HG03159 (cell line): ENCODE measurements around the gene ZNF69.
"Not testable (repeated sequence)": the region's sequence is repeated elsewhere in the genome, so short reads cannot be mapped to it uniquely, and the experiment has no call there.

Experiments
- ATAC-seq: cut with Tn5 transposase; IDR thresholded peaks from one replicate; pipeline ENCODE4 v1.9.1; 2021; ENCODE audit warnings: mild to moderate bottlenecking, moderate library complexity; ENCODE audit not compliant: unreplicated experiment

The ZNF69 gene

DNA sequence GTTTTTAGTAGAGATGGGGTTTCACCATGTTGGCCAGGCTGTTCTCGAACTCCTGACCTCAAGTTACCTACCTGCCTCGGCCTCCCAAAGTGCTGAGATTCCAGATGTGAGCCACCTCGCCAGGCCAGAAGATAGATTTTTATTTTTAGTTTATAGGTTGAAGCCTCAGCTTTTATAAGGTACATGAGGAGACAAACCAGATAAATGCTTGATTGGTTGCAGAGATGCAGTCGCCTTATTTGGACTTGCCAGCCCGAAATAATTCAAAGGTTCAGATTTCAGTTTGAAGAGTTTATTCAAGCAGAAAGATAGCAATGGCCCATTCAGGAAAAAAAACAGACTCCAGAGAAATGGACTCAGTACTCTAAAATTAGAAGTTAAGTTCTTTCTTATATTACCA is 3.1 kb downstream of the ZNF69 start:
- ATAC-seq: no peak

DNA sequence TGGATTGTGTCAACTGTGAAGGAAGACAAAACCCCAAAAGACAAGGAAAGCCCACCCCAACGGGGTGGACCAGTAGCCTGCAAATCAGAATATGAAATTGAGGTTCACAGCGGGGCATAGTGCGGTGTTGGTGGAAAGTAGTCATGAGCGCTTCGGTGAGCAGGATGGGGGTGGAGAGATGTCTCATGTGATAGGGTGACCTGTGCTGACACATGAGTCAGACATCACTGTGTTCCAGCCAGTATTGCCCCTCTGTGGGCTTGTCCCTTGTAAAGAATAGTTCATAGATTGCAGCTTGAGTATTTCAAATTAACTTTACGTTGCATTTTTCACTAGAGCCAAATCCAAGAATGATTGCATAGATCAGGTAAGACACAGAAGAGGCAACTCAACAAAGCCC is 7.3 kb downstream of the ZNF69 start:
- ATAC-seq: no peak

- no peak for ATAC-seq
Measured at GRCh38 chr19:11902228-11902627, 14.6 kb downstream of the ZNF69 start.

DNA sequence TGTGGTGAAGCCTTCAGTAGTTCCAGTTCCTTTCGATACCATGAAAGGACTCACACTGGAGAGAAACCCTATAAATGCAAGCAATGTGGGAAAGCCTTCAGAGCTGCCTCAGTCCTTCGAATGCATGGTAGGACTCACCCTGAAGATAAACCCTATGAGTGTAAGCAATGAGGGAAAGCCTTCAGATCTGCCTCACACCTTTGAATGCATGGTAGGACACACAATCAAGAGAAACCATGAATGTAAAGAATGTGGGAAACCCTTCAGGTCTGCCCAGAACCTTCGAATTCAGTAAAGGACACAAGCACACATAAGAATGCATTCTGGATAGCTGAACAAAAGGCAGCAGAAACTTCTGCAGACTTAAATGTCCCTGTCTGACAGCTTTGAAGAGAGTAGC is 18.3 kb downstream of the ZNF69 start:
- no peak for ATAC-seq

GRCh38 chr19:11911937-11912336 is 24.4 kb downstream of the ZNF69 start:
- ATAC-seq: not testable (repeated sequence)

DNA sequence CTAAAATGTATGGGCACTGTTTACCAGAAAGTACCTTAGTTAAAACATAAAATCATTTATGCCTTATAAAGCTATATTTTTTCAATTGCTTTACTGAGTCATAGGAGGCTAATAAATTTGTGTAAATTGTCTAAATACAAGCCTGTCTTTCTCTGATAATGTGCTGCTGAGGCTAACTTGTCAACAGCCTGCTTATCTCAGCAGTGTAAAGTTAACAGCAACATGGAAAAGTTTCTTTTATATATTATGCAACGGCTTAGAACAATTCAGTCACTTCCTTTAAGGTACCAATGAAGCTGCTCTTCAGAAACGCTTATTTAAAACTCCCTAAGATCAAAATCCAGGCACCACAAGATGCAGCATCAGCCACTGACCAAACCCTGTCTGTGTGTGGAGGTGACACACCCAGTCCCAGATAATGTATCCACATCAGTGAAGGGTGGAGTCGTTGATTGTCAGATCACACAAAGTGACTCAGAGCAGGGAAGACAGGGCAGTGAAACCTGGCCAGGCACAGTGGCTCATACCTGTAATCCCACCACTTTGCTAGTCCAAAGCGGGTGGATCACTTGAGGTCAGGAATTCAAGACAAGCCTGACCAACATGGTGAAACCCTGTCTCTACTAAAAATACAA is 27.0 kb downstream of the ZNF69 start:
- not testable (repeated sequence) for ATAC-seq

- ATAC-seq: no peak
Measured at GRCh38 chr19:11921852-11922495, 34.4 kb downstream of the ZNF69 start.

- ATAC-seq: peak; percentile 83
Measured at GRCh38 chr19:11924886-11925650, 37.5 kb downstream of the ZNF69 start, which contains the start of gene ZNF700. Gene ZNF700, plus strand, starts transcription at chr19:11925107. Its CDS starts 104 bp downstream, at chr19:11925211.

- not testable (repeated sequence) for ATAC-seq
Measured at GRCh38 chr19:11925651-11926187, 38.1 kb downstream of the ZNF69 start.

DNA sequence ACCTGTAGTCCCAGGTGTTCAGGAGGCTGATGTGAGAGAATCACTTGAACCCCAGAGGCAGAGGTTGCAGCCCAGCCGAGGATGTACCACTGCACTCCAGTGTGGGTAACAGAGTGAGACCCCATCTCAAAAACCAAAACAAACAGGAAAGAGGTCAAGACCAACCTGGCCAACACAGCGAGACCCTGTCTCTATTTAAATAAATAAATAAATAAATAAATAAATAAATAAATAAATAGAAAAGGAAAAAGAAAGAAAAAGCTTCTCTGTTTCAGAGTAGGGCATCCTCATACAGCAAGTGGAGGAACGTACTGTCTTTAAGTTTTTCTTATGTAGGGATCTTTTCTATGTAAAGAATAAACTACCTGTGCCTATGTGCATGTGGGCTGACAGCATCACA is 39.6 kb downstream of the ZNF69 start:
- no peak for ATAC-seq

GRCh38 chr19:11931051-11931450 is 43.5 kb downstream of the ZNF69 start:
- ATAC-seq: no peak

GRCh38 chr19:11931513-11931912 is 43.9 kb downstream of the ZNF69 start:
- no peak for ATAC-seq

DNA sequence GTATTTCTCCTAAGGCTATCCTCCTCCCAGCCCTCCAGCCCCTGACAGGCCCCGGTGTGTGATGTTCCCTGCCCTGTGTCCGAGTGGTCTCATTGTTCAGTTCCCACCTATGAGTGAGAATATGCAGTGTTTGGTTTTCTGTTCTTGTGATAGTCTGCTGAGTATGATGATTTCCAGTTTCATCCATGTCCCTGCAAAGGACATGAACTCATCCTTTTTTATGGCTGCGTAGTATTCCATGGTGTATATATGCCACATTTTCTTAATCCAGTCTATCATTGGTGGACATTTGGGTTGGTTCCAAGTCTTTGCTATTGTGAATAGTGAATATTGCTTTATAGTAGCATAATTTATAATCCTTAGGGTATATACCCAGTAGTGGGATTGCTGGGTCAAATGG is 48.2 kb downstream of the ZNF69 start:
- ATAC-seq: not testable (repeated sequence)

- ATAC-seq: not testable (repeated sequence)
Measured at GRCh38 chr19:11938383-11938782, 50.8 kb downstream of the ZNF69 start.

DNA sequence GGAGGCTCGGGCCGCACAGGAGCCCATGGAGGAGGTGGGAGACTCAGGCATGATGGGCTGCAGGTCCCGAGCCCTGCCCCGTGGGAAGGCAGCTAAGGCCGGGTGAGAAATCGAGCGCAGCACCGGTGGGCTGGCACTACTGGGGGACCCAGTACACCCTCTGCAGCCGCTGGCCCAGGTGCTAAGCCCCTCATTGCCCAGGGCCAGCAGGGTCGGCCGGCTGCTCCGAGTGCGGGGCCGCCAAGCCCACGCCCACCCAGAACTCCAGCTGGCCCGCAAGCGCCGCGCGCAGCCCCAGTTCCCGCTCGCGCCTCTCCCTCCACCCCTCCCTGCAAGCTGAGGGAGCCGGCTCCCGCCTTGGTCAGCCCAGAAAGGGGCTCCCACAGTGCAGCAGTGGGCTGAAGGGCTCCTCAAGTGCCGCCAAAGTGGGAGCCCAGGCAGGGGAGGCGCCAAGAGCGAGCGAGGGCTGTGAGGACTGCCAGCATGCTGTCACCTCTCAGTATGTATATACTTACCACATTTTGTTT is 53.8 kb downstream of the ZNF69 start:
- ATAC-seq: not testable (repeated sequence)

- ATAC-seq: no peak
Measured at GRCh38 chr19:11942008-11942842, 54.6 kb downstream of the ZNF69 start.

- no peak for ATAC-seq
Measured at GRCh38 chr19:11942843-11943108, 55.2 kb downstream of the ZNF69 start.

DNA sequence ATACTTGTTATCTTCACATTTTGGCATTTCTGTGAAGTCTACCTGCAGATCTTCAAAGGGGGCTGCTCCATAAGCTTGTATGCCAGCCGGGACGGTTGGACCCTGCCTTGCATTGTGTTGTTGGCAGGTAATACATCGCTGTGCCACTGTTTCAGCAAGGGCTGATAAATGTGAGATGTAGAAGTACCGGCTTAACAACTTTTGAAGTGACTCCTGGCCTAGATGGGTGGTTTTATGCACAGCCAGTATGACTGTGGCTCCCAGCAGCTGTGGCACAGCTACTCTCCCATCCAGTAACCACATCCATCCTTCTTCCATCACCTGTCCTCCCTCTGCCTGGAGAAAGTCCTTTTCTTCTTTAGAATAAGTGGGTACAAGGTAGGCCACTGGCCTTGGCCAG is 57.1 kb downstream of the ZNF69 start:
- ATAC-seq: no peak

DNA sequence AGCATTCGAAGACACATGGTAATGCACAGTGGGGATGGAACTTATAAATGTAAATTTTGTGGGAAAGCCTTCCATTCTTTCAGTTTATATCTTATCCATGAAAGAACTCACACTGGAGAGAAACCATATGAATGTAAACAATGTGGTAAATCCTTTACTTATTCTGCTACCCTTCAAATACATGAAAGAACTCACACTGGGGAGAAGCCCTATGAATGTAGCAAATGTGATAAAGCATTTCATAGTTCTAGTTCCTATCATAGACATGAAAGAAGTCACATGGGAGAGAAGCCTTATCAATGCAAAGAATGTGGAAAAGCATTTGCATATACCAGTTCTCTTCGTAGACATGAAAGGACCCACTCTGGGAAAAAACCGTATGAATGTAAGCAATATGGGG is 61.1 kb downstream of the ZNF69 start:
- ATAC-seq: no peak

GRCh38 chr19:11949201-11949600 is 61.6 kb downstream of the ZNF69 start:
- no peak for ATAC-seq

GRCh38 chr19:11949614-11950080 is 62.1 kb downstream of the ZNF69 start:
- ATAC-seq: not testable (repeated sequence)
